ENCODE measurements around the gene POPDC3.

DNA sequence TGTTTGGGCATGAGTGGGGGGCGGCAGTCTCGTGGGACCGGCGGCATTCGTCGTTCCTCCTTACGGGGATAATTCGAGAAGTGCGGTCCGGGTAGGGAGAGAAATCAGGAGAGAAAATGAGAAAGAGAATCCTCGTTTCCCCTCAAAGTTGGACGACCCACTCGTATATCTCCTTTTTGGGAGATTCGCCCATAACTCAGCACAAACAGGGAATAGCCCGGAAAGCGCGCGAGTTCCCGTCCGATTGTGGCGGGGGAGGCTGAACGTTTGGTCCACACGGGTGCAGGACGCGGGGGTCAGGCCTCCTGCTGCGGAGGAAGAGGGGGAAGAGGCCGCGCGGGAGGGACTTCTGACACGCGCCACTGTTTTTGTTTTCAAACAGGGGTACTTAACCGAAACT is 42.4 kb downstream of the POPDC3 start:
- TF ChIP-seq, protein P1, sequence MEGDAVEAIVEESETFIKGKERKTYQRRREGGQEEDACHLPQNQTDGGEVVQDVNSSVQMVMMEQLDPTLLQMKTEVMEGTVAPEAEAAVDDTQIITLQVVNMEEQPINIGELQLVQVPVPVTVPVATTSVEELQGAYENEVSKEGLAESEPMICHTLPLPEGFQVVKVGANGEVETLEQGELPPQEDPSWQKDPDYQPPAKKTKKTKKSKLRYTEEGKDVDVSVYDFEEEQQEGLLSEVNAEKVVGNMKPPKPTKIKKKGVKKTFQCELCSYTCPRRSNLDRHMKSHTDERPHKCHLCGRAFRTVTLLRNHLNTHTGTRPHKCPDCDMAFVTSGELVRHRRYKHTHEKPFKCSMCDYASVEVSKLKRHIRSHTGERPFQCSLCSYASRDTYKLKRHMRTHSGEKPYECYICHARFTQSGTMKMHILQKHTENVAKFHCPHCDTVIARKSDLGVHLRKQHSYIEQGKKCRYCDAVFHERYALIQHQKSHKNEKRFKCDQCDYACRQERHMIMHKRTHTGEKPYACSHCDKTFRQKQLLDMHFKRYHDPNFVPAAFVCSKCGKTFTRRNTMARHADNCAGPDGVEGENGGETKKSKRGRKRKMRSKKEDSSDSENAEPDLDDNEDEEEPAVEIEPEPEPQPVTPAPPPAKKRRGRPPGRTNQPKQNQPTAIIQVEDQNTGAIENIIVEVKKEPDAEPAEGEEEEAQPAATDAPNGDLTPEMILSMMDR (IDR thresholded peaks at IDR 0.05 in 8 of 11, conservative IDR thresholded peaks at IDR 0.05 in 3 of 11) = no peak
- TF ChIP-seq POLR2AphosphoS5 (IDR thresholded peaks at IDR 0.05) (no peak), POLR2A (IDR thresholded peaks at IDR 0.05) (no peak)
